AG04450 (cell line): Measurements from ENCODE around the gene RGR. TPM values are rescaled to one million over a fixed set of nuclear protein-coding genes. Genes with fewer than 3 reads are reported as not detected.

Experiments used
- CTCF ChIA-PET: fragments of 300-600, 350-600 bp; formaldehyde crosslinking; extraction: SDS; loops from one replicate; lab custom pipeline; 2022; ENCODE audit warnings: antibody characterized with exemption, inconsistent platforms; lab: Charles Lee
- POLR2A ChIA-PET: fragments of 350-600 bp; formaldehyde crosslinking; extraction: SDS; loops from one replicate; lab custom pipeline; 2021; ENCODE audit warnings: antibody characterized with exemption, inconsistent platforms; lab: Yijun Ruan, JAX
- DNase-seq: peaks from one replicate; pipeline ENCODE4 v3.0.0-alpha.2; 2011; ENCODE audit warnings: low read depth, low spot score
- H3K27ac ChIP-seq: one replicate; pipeline ENCODE4 v1.5.1; 2012; ENCODE audit warnings: low read depth, low read length, control low read depth
- H3K27me3 ChIP-seq: one replicate; pipeline ENCODE4 v1.6.0; 2012; ENCODE audit warnings: low read length; ENCODE audit not compliant: control insufficient read depth, insufficient read depth
- H3K4me3 ChIP-seq: 2 replicates; pipeline ENCODE4 v1.5.1; 2011; ENCODE audit warnings: mild to moderate bottlenecking, low read depth, low read length, control low read depth
- H3K9me3 ChIP-seq: 2 replicates; pipeline ENCODE4 v1.5.1; 2012; ENCODE audit warnings: low read length; ENCODE audit not compliant: control insufficient read depth, insufficient read depth
- polyA plus RNA-seq: library from polyadenylated mRNA; depleted of rRNA; stranded (reverse); fragments of >200 nt; gene quantifications from 2 replicates; pipeline ENCODE4 v1.2.3, GENCODE V29; 2011
- TF ChIP-seq, protein P1 (sequence below): IDR thresholded peaks from 2 replicates; pipeline ENCODE4 v1.5.1; 2011; ENCODE audit warnings: low read depth, low read length, control low read depth, inconsistent platforms

The RGR gene
- polyA plus RNA-seq, 1 experiment = not detected

DNA sequence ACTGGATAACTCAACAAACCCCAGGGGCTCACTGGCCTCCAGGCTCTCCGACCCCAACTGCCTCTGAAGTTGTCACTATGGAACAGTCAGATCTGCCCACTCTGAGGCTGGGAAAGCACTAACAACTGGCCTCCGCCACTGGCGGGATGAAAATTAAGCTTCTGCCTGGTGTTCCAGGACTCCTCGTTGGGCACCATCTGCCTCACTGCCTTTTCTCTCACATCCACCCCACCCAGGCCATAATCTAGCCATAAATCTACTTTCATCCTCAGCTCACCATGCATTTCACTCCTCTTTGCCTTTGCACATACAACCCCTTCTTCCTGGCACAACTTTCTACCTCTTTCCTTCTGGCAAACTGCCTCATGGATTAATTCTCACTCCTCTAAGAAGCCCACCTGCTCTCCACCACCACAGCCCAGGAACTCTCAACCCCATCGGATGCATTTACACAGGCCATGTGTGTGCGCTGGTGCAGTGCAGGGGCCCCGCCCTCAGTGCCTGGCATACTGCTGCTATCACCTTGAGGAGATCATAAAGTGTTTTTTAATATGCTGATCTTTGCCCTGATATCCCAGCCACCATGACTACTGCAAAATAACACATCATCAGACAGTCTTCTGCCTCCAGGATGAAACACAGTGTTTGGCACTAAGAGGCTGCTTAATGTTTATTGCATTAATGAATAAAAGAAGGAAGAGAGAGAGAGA lies 46.5 kb upstream of the RGR start:
- no peaks in the 10 kb centered on the region; the same call in 1 of the 2 replicates for H3K9me3 ChIP-seq
- ChIA-PET POLR2A (no interaction called here), CTCF (no interaction called here)
- H3K4me3 ChIP-seq = no peak overlapping the region
- H3K27me3 ChIP-seq = peaks cover 40% of the 10 kb centered on the region
- no peak overlapping the region for H3K27ac ChIP-seq
- TF ChIP-seq, protein P1, sequence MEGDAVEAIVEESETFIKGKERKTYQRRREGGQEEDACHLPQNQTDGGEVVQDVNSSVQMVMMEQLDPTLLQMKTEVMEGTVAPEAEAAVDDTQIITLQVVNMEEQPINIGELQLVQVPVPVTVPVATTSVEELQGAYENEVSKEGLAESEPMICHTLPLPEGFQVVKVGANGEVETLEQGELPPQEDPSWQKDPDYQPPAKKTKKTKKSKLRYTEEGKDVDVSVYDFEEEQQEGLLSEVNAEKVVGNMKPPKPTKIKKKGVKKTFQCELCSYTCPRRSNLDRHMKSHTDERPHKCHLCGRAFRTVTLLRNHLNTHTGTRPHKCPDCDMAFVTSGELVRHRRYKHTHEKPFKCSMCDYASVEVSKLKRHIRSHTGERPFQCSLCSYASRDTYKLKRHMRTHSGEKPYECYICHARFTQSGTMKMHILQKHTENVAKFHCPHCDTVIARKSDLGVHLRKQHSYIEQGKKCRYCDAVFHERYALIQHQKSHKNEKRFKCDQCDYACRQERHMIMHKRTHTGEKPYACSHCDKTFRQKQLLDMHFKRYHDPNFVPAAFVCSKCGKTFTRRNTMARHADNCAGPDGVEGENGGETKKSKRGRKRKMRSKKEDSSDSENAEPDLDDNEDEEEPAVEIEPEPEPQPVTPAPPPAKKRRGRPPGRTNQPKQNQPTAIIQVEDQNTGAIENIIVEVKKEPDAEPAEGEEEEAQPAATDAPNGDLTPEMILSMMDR = no peak
- no peak for DNase-seq

DNA sequence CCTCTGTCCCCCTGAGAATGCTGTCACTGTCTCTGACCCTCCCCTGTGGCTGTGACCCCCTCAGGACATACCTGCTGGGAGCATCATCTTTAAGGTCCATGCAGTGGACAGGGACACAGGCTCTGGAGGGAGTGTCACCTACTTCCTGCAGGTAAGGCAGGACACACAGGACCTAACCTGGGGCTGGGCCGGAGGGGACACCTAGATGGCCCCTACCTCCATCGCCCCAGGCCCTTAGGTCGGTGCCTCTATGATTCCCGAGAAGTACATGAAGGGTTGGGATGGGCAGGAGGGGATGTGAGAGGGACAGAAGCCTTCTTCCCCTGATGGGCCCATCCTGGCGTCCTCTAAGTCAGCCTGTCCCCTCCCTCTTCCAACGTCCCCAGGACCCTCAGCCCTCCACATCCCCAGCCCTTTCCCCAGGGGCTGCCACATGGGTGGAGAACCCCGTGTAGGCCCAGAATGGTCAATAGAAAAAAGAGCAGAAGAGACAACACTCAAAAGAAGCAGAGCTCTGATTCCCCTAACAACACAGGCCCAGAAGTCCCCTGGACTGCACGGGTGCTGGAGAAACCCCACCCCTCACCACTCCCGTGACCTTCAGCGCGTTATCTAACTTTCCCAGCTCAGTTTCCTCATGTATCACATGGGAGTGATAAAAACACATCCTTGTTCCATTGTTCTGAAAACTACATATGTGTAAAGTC lies 44.2 kb upstream of the RGR start:
- POLR2A ChIA-PET = no interaction called here
- no peak overlapping the region for H3K4me3 ChIP-seq
- H3K27ac ChIP-seq = no peak overlapping the region
- DNase-seq = no peak
- TF ChIP-seq, protein P1 = no peak
- CTCF ChIA-PET = no interaction called here
- H3K27me3 ChIP-seq = peaks cover 20% of the 10 kb centered on the region
- no peaks in the 10 kb centered on the region; the same call in 1 of the 2 replicates for H3K9me3 ChIP-seq

DNA sequence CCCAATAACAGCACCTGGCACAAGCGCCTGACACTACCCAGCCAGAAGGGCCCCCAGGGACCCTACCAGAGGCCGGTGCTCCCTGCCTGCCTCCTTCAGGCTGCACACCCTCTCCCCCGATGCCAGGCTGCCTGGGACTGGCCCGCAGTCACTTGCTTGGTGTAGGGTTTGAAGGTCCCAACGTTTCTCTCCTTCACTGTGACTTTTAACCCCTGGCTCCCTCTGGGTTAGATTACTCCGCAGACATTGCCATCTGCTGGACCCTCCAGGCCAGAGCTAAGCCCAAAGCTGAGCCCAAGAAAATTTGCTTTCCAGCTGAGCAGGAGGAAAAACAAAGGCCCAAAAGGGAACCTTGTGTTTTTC lies 43.6 kb upstream of the RGR start:
- Histone ChIP-seq H3K4me3 (no peak overlapping the region), H3K27me3 (peaks cover 14% of the 10 kb centered on the region), H3K9me3 (no peaks in the 10 kb centered on the region), H3K27ac (no peak overlapping the region)
- TF ChIP-seq, protein P1 = no peak
- CTCF ChIA-PET = no interaction called here
- POLR2A ChIA-PET = no interaction called here
- no peak for DNase-seq

DNA sequence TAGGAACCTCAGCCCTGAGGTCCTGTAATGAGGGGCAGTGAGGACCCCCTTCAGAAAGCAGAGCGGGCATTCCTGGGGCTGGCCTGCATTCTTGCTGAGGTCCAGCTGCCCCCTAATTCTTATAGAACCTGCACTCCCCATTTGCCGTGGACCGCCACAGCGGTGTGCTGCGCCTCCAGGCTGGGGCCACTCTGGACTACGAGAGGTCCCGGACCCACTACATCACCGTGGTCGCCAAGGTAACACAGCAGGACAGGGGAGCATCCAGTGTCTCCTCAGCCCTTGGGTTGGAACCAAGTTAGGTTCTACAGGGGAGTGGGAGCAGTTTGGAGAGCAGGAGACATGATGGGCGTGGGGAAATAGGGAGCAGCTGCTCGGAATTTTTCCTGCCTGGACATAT lies 43.2 kb upstream of the RGR start:
- Histone ChIP-seq H3K27me3 (peaks cover 10% of the 10 kb centered on the region), H3K27ac (no peak overlapping the region), H3K4me3 (no peak overlapping the region), H3K9me3 (no peaks in the 10 kb centered on the region)
- no peak for DNase-seq
- CTCF ChIA-PET = no interaction called here
- POLR2A ChIA-PET = no interaction called here
- TF ChIP-seq, protein P1 = no peak

DNA sequence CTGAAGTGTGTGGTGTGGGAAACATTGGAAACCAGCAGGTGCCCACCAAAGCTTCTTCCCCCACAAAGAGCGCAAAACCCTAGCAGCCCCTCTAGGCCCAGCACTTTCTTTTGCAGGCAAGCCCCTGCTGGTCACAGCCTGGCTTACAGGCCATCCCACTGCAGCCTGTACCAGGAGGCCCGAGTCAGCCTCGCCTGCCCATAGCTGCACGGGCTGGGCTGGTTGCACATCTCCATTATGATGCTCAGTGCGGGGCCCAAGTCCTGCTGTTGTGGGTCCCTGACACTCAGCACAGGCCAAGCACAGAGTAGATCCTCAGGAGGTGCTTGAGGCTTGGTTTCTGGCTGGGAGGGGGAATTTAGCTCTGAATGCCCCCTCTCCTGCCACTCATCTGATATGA lies 42.5 kb upstream of the RGR start:
- no peak for DNase-seq
- CTCF ChIA-PET = no interaction called here
- POLR2A ChIA-PET = no interaction called here
- Histone ChIP-seq H3K27ac (no peak overlapping the region), H3K4me3 (no peak overlapping the region), H3K27me3 (peaks cover 7% of the 10 kb centered on the region), H3K9me3 (no peaks in the 10 kb centered on the region)
- TF ChIP-seq, protein P1 = no peak
